Peyer's patch (tissue), 4 donors: ENCODE results near the gene KIF6.

Experiments
- CTCF ChIP-seq, 6 experiments: fragments of 450-650 bp in 4 of 6; fragments of 200-600 bp in 2 of 6; sonication (generic) in 1 of 6; IDR thresholded peaks; one replicate each; pipeline ENCODE4 v1.5.1; 2017 to 2019; ENCODE audit warnings: antibody characterized with exemption in 6 of 6, mild to moderate bottlenecking in 3 of 6, moderate library complexity in 1 of 6
- POLR2A ChIP-seq, 2 donors: fragments of 450-650 bp; IDR thresholded peaks; one replicate each; pipeline ENCODE4 v1.5.1; 2017; ENCODE audit warnings: antibody characterized with exemption in 2 of 2, mild to moderate bottlenecking in 2 of 2, moderate library complexity in 2 of 2

GRCh38 chr6:39625209-39625608 lies 100.0 kb downstream of the KIF6 start:
- TF ChIP-seq CTCF (IDR thresholded peaks at IDR 0.05) (no peak), POLR2A (IDR thresholded peaks at IDR 0.05) (no peak)
